IMR-90 (cell line): Measurements from ENCODE around the gene ASAH2. TPM values are rescaled to one million over a fixed set of nuclear protein-coding genes. Genes with fewer than 3 reads are reported as not detected.

Experiments used
- ATAC-seq: fragments of 200-7000 bp; cut with Tn5 transposase; 2 replicates; pipeline ENCODE4 v1.9.1; 2020; ENCODE audit warnings: low read depth, mild to moderate bottlenecking, moderate library complexity
- BruUV-seq: library from RNA; stranded (reverse); fragments of 400-500 nt; replicated peaks from 2 replicates; lab custom pipeline; 2021; lab: Mats Ljungman, UMichigan
- CTCF ChIA-PET: fragments of 300-600 bp; formaldehyde crosslinking; extraction: SDS; loops from one replicate; lab custom pipeline; 2021; ENCODE audit warnings: antibody characterized with exemption; lab: Yijun Ruan, JAX
- POLR2A ChIA-PET: fragments of 300-600 bp; sonication (Branson Sonifier 250); formaldehyde crosslinking; loops from one replicate; lab custom pipeline; 2022; ENCODE audit warnings: antibody characterized with exemption; ENCODE audit not compliant: unreplicated experiment; lab: Charles Lee
- DNase-seq: peaks from one replicate; pipeline ENCODE4 v3.0.0; 2013
- H2AFZ ChIP-seq: replicated peaks from 2 replicates; pipeline ENCODE3; 2013; ENCODE audit warnings: low read length, mild to moderate bottlenecking; ENCODE audit not compliant: poor library complexity
- H2AK5ac ChIP-seq: 2 replicates; pipeline ENCODE4 v1.6.1; 2013; ENCODE audit warnings: low read depth, low read length, inconsistent platforms
- H2AK9ac ChIP-seq: replicated peaks from 2 replicates; pipeline ENCODE3; 2013; ENCODE audit warnings: mild to moderate bottlenecking, low read depth, low read length, moderate library complexity; ENCODE audit not compliant: poor library complexity
- H2BK120ac ChIP-seq: 2 replicates; pipeline ENCODE4 v1.6.1; 2013; ENCODE audit warnings: low read depth, low read length, inconsistent platforms
- H2BK15ac ChIP-seq: 3 replicates; pipeline ENCODE4 v1.6.1; 2013; ENCODE audit warnings: low read depth, low read length, inconsistent platforms
- H2BK20ac ChIP-seq: 2 replicates; pipeline ENCODE4 v1.6.1; 2013; ENCODE audit warnings: low read depth, mild to moderate bottlenecking, inconsistent platforms, low read length, moderate library complexity
- H2BK5ac ChIP-seq: 2 replicates; pipeline ENCODE4 v1.6.1; 2013; ENCODE audit warnings: mild to moderate bottlenecking, low read depth, low read length, inconsistent platforms; ENCODE audit not compliant: poor library complexity, severe bottlenecking
- H3K14ac ChIP-seq: replicated peaks from 2 replicates; pipeline ENCODE4 v1.6.1; 2013; ENCODE audit warnings: low read depth, low read length, inconsistent platforms
- H3K18ac ChIP-seq: 2 replicates; pipeline ENCODE4 v1.6.1; 2013; ENCODE audit warnings: low read depth, low read length, control low read depth
- H3K23ac ChIP-seq: 2 replicates; pipeline ENCODE4 v1.6.1; 2013; ENCODE audit warnings: low read depth, low read length, inconsistent platforms
- H3K27ac ChIP-seq: 2 replicates; pipeline ENCODE4 v1.5.1; 2013; ENCODE audit warnings: mild to moderate bottlenecking, control low read depth, low read length; ENCODE audit not compliant: insufficient read depth
- H3K27me3 ChIP-seq: 2 replicates; pipeline ENCODE4 v1.6.1; 2013; ENCODE audit warnings: low read length; ENCODE audit not compliant: control insufficient read depth, insufficient read depth
- H3K36me3 ChIP-seq: 2 replicates; pipeline ENCODE4 v1.6.1; 2013; ENCODE audit warnings: low read length, mixed read lengths; ENCODE audit not compliant: control insufficient read depth, insufficient read depth
- H3K4ac ChIP-seq: 2 replicates; pipeline ENCODE4 v1.6.1; 2013; ENCODE audit warnings: low read depth, low read length, inconsistent platforms
- H3K4me1 ChIP-seq: 2 replicates; pipeline ENCODE4 v1.6.1; 2013; ENCODE audit warnings: low read length, mixed read lengths; ENCODE audit not compliant: control insufficient read depth, insufficient read depth
- H3K4me2 ChIP-seq: 2 replicates; pipeline ENCODE4 v1.6.1; 2013; ENCODE audit warnings: low read depth, mild to moderate bottlenecking, control low read depth, low read length, moderate library complexity
- H3K4me3 ChIP-seq: 2 replicates; pipeline ENCODE4 v1.5.1; 2013; ENCODE audit warnings: low read depth, mild to moderate bottlenecking, control low read depth, low read length, moderate library complexity; ENCODE audit not compliant: insufficient read depth
- H3K56ac ChIP-seq: 2 replicates; pipeline ENCODE4 v1.6.1; 2013; ENCODE audit warnings: low read length, inconsistent platforms; ENCODE audit not compliant: insufficient read depth; ENCODE audit errors: extremely low read depth
- H3K79me1 ChIP-seq, 2 experiments: 2 replicates each; pipeline ENCODE4 v1.6.1; 2013; ENCODE audit warnings: low read length in 2 of 2, inconsistent platforms in 1 of 2, low read depth in 1 of 2
- H3K9ac ChIP-seq: 2 replicates; pipeline ENCODE4 v1.6.1; 2013; ENCODE audit warnings: low read depth, low read length, control low read depth
- H3K9me1 ChIP-seq: 2 replicates; pipeline ENCODE4 v1.6.1; 2013; ENCODE audit warnings: low read length, inconsistent platforms; ENCODE audit not compliant: insufficient read depth
- H3K9me3 ChIP-seq: 2 replicates; pipeline ENCODE4 v1.6.1; 2013; ENCODE audit warnings: low read length; ENCODE audit not compliant: control insufficient read depth, insufficient read depth
- H4K20me1 ChIP-seq: 2 replicates; pipeline ENCODE4 v1.6.1; 2013; ENCODE audit warnings: low read length, inconsistent platforms; ENCODE audit not compliant: insufficient read depth
- H4K5ac ChIP-seq: 2 replicates; pipeline ENCODE4 v1.6.1; 2013; ENCODE audit warnings: mild to moderate bottlenecking, low read depth, low read length, control low read depth
- H4K8ac ChIP-seq, 2 experiments: 2 replicates each; pipeline ENCODE4 v1.6.1; 2013; ENCODE audit warnings: low read depth in 2 of 2, low read length in 2 of 2, control low read depth in 1 of 2, inconsistent platforms in 1 of 2
- H4K91ac ChIP-seq: 2 replicates; pipeline ENCODE4 v1.6.1; 2013; ENCODE audit warnings: low read depth, low read length, inconsistent platforms; ENCODE audit not compliant: insufficient read depth
- CEBPB ChIP-seq: IDR thresholded peaks from 2 replicates; pipeline ENCODE4 v1.6.1; 2012; ENCODE audit warnings: low read depth, low read length, improper control_type of control experiment
- FOS ChIP-seq: fragments of 150-350 bp; IDR thresholded peaks from 2 replicates; pipeline ENCODE4 v1.6.1; 2016; ENCODE audit warnings: low read depth, low read length
- MAFK ChIP-seq: IDR thresholded peaks from 2 replicates; pipeline ENCODE4 v1.6.1; 2012; ENCODE audit warnings: low read depth, low read length, improper control_type of control experiment
- MAZ ChIP-seq: IDR thresholded peaks from 2 replicates; pipeline ENCODE4 v1.6.1; 2012; ENCODE audit warnings: low read depth, mild to moderate bottlenecking, low read length, improper control_type of control experiment, moderate library complexity, borderline replicate concordance
- NFE2L2 ChIP-seq: fragments of 150-350 bp; IDR thresholded peaks from 2 replicates; pipeline ENCODE4 v1.6.1; 2016; ENCODE audit warnings: low read depth, mild to moderate bottlenecking, low read length
- POLR2A ChIP-seq: IDR thresholded peaks from 2 replicates; pipeline ENCODE4 v1.6.1; 2012; ENCODE audit warnings: mild to moderate bottlenecking, low read depth, low read length
- RAD21 ChIP-seq: IDR thresholded peaks from 2 replicates; pipeline ENCODE4 v1.6.1; 2012; ENCODE audit warnings: low read length, improper control_type of control experiment
- RFX5 ChIP-seq: IDR thresholded peaks from 2 replicates; pipeline ENCODE4 v1.8.0; 2012; ENCODE audit warnings: low read depth, mild to moderate bottlenecking, low read length, moderate library complexity
- WGBS, 2 experiments: methylation state at CpG; one replicate each; pipeline versions ENCODE4 v1.1.5 to v1.1.7; 2013; ENCODE audit warnings: missing lambda C conversion rate in 2 of 2; ENCODE audit not compliant: insufficient read length in 1 of 2; ENCODE audit errors: extremely low coverage in 2 of 2; 5-methylcytosine and 5-hydroxymethylcytosine counted together
- dilution Hi-C: fragments of 300-500 bp; cut with HindIII; formaldehyde crosslinking; loops from one replicate; pipeline ENCODE4 v1.14.3; 2018; ENCODE audit warnings: low sequenced_read_pairs; ENCODE audit not compliant: unreplicated experiment
- in situ Hi-C: fragments of 300-500 bp; cut with MboI; formaldehyde crosslinking; loops from 3 replicates; pipeline ENCODE4 v1.14.3; 2019; ENCODE audit warnings: low sequenced_read_pairs, inconsistent platforms, mixed read lengths
- intact Hi-C: fragments of 100-400 bp; cut with micrococcal nuclease; formaldehyde crosslinking; loops from 2 replicates; pipeline ENCODE4 v1.10.0; 2022
- polyA plus RNA-seq, 3 experiments: library from polyadenylated mRNA; depleted of rRNA; stranded (reverse); fragments of >200 nt; gene quantifications; 2 replicates each; pipeline ENCODE4 v1.2.3, GENCODE V29; 2012; ENCODE audit warnings: low replicate concordance in 1 of 3
- total RNA-seq: library from RNA; depleted of rRNA; stranded (reverse); fragments of >200 nt; gene quantifications from 2 replicates; pipeline ENCODE4 v1.2.3, GENCODE V29; 2012
- TF ChIP-seq, protein P1 (sequence below): conservative IDR thresholded peaks from 2 replicates; pipeline ENCODE4 v1.5.1; 2012; ENCODE audit warnings: mild to moderate bottlenecking, low read depth, low read length, improper control_type of control experiment

ASAH2 gene
- total and polyA plus RNA-seq, 2 of the 4 experiments (the other 2 are of a cell fraction): 0.18 to 0.31 TPM

DNA sequence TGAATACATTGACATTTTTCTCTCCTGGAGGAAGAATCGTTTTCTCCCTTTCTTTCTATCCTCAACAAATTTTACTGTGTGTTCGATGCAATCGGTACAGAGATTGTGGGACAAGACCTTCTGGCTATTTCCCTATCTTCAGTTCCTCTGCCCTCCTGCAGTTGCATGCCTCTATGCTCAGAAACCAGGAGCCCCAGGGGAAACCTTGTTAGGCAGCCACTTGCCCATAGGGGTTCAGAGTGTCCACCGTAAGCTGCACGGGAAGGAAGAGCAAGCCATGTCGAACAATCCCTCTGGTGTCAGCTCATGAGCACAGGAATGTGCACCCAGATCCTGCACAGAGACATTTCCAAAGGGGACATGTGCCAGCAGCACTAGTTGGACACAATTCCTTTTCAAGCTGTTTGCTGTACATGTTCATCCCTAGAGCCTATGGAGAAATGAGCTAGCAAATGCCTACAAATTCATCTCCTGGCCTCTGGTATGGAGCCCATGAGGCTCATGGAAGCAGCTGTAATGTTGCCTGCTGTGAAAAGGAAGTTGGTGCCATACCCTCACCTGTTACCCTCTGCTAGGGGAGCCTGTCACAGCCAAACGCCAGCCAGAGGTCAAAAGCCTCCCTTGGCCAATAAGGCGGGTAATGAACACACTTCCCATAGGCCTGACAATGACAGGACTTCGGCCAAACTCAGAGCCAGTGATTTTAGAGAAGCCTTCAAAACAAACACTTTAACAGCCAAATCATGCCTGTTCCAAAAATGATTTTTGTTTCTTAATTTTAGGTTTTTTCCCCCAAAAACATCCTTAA lies 35.9 kb upstream of the ASAH2 start:
- POLR2A ChIA-PET: no interaction called here
- no peak overlapping the region for H3K4me2 ChIP-seq
- H2BK5ac ChIP-seq: no peak overlapping the region
- ATAC-seq (no peak), DNase-seq (no peak)
- H4K91ac ChIP-seq: no peak overlapping the region
- BruUV-seq: no TSS peak
- H3K56ac ChIP-seq: no peak overlapping the region
- no peak overlapping the region for H2BK15ac ChIP-seq
- WGBS, 2 experiments: 53% methylated on average over 4 of the region's 9 CpGs; no CpG with 5 or more reads in 1 of the 2 experiments
- CTCF ChIA-PET: interaction anchor here (0.7 kb wide), 1 partner anchor 327 kb away, joined by 4 read pairs; no protein-coding TSS in a partner anchor
- no peak overlapping the region for H2BK20ac ChIP-seq
- in situ Hi-C loops: no loop called here
- no peaks in the 10 kb centered on the region for H3K79me1 ChIP-seq
- no peak overlapping the region for H3K18ac ChIP-seq
- dilution Hi-C loops: no loop called here
- no peak overlapping the region for H3K23ac ChIP-seq
- H3K27me3 ChIP-seq: peaks cover 23% of the 10 kb centered on the region
- no peak overlapping the region for H3K4me3 ChIP-seq
- H3K9me1 ChIP-seq: no peaks in the 10 kb centered on the region
- no peak overlapping the region for H3K4ac ChIP-seq
- H3K27ac ChIP-seq: no peak overlapping the region
- no peaks in the 10 kb centered on the region for H3K4me1 ChIP-seq
- H3K14ac ChIP-seq: no peak overlapping the region
- H2BK120ac ChIP-seq: no peak overlapping the region
- TF ChIP-seq, protein P1, sequence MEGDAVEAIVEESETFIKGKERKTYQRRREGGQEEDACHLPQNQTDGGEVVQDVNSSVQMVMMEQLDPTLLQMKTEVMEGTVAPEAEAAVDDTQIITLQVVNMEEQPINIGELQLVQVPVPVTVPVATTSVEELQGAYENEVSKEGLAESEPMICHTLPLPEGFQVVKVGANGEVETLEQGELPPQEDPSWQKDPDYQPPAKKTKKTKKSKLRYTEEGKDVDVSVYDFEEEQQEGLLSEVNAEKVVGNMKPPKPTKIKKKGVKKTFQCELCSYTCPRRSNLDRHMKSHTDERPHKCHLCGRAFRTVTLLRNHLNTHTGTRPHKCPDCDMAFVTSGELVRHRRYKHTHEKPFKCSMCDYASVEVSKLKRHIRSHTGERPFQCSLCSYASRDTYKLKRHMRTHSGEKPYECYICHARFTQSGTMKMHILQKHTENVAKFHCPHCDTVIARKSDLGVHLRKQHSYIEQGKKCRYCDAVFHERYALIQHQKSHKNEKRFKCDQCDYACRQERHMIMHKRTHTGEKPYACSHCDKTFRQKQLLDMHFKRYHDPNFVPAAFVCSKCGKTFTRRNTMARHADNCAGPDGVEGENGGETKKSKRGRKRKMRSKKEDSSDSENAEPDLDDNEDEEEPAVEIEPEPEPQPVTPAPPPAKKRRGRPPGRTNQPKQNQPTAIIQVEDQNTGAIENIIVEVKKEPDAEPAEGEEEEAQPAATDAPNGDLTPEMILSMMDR: no peak
- no peak for TF ChIP-seq POLR2A
- no peak for TF ChIP-seq FOS
- no peak for TF ChIP-seq CEBPB
- TF ChIP-seq RAD21: no peak
- no peak for TF ChIP-seq MAZ
- TF ChIP-seq NFE2L2: no peak
- TF ChIP-seq MAFK: no peak
- no peak for TF ChIP-seq RFX5
- no peak overlapping the region for H4K8ac ChIP-seq
- no peaks in the 10 kb centered on the region for H3K9me3 ChIP-seq
- H3K9ac ChIP-seq: no peak overlapping the region
- no peak overlapping the region for H2AFZ ChIP-seq
- intact Hi-C loops: no loop called here
- H4K5ac ChIP-seq: no peak overlapping the region
- no peak overlapping the region for H2AK5ac ChIP-seq
- no peaks in the 10 kb centered on the region for H4K20me1 ChIP-seq
- no peak overlapping the region for H2AK9ac ChIP-seq
- H3K36me3 ChIP-seq: no peaks in the 10 kb centered on the region
